Transverse colon (tissue), 4 donors: ENCODE data around the gene GPR55. TPM values are rescaled to one million over a fixed set of nuclear protein-coding genes. Genes with fewer than 3 reads are reported as not detected.
A peak's percentile ranks its signal among the peaks of the same experiment; 100 is the strongest.

Experiments
- DNase-seq: peaks from one replicate; pipeline ENCODE4 v3.0.0-alpha.2; 2019
- H3K27ac ChIP-seq, 4 donors: fragments of 200-600 bp; sonication (generic); 2 replicates each; pipeline ENCODE4 v1.5.1; 2016 to 2018; ENCODE audit warnings: inconsistent platforms in 4 of 4
- H3K27me3 ChIP-seq: fragments of 200-600 bp; sonication (generic); 2 replicates; pipeline ENCODE4 v1.5.1; 2017; ENCODE audit warnings: inconsistent platforms
- H3K36me3 ChIP-seq, 4 donors: fragments of 200-600 bp; sonication (generic); 2 replicates each; pipeline ENCODE4 v1.5.1; 2017 to 2019; ENCODE audit warnings: inconsistent platforms in 4 of 4
- H3K4me1 ChIP-seq, 4 donors: fragments of 200-600 bp; sonication (generic); 2 replicates each; pipeline ENCODE4 v1.5.1; 2017 to 2020; ENCODE audit warnings: inconsistent platforms in 4 of 4
- H3K4me3 ChIP-seq, 4 donors: fragments of 200-600 bp; sonication (generic); 1 replicate in 1 of 4; 2 replicates in 3 of 4; pipeline versions ENCODE4 v1.5.1 to v1.6.1; 2017 to 2019; ENCODE audit warnings: inconsistent platforms in 4 of 4
- H3K9me3 ChIP-seq, 2 donors: fragments of 200-600 bp; sonication (generic); 2 replicates each; pipeline ENCODE4 v1.5.1; 2017 to 2019; ENCODE audit warnings: inconsistent platforms in 2 of 2
- CTCF ChIP-seq, 5 experiments: fragments of 200-600 bp in 3 of 5; fragments of 450-650 bp in 2 of 5; sonication (generic) in 3 of 5; IDR thresholded peaks; 1 replicate in 2 of 5; 2 replicates in 3 of 5; pipeline ENCODE4 v1.5.1; 2016 to 2017; ENCODE audit warnings: antibody characterized with exemption in 5 of 5, inconsistent platforms in 3 of 5, mild to moderate bottlenecking in 2 of 5, moderate library complexity in 1 of 5
- EP300 ChIP-seq: sonication (generic); formaldehyde crosslinking; IDR thresholded peaks from one replicate; pipeline ENCODE4 v1.6.1; 2017; ENCODE audit warnings: antibody characterized with exemption, low read depth
- POLR2A ChIP-seq: fragments of 450-650 bp; IDR thresholded peaks from one replicate; pipeline ENCODE4 v1.6.1; 2016; ENCODE audit warnings: antibody characterized with exemption, mild to moderate bottlenecking, moderate library complexity
- POLR2AphosphoS5 ChIP-seq, 3 donors: sonication (generic); formaldehyde crosslinking; IDR thresholded peaks; one replicate each; pipeline ENCODE4 v1.6.1; 2016; ENCODE audit warnings: antibody characterized with exemption in 3 of 3
- WGBS, 2 donors: methylation state at CpG; one replicate each; pipeline ENCODE4 v1.1.5; 2018; ENCODE audit warnings: low coverage in 1 of 2; 5-methylcytosine and 5-hydroxymethylcytosine counted together
- in situ Hi-C, 4 donors: fragments of 200-750 bp; cut with MboI; loops; one replicate each; pipeline versions ENCODE4 v1.15.0 to v1.15.1; 2017; ENCODE audit warnings: low sequenced_read_pairs in 3 of 4, low pct_ligation_motif_present in 1 of 4, low pct_unique_long_range_greater_than_20kb in 1 of 4
- intact Hi-C: fragments of 100-400 bp; cut with DNase I; formaldehyde crosslinking; loops from one replicate; pipeline ENCODE4 v1.15.1; 2023; ENCODE audit warnings: low total_unique reads
- total RNA-seq, 4 donors: library from RNA; depleted of rRNA; stranded (reverse); fragments of >200 nt; gene quantifications; one replicate each; pipeline ENCODE4 v1.1.0, GENCODE V29; 2016

The GPR55 gene
- total RNA-seq, 4 donors from 2014 or later = 0.40 to 16.1 (median 2.0) TPM

- intact Hi-C loops = no loop called here
- Histone ChIP-seq H3K27me3 (no peaks in the 10 kb centered on the region), H3K9me3 (no peaks in the 10 kb centered on the region), H3K36me3 (no peaks in the 10 kb centered on the region), H3K27ac (no peak overlapping the region), H3K4me1 (no peaks in the 10 kb centered on the region), H3K4me3 (no peak overlapping the region)
- TF ChIP-seq CTCF (IDR thresholded peaks at IDR 0.05) (peak; percentile 34 to 70 (median 61)), EP300 (no peak)
- 23 to 54% methylated on average over 4 to 8 of the region's 8 CpGs for WGBS, 2 donors
- peak; percentile 50 for DNase-seq
- in situ Hi-C loops = loop anchor here in 1 of 4 donors (10.0 kb wide), 2 partner anchors 58 to 82 kb away; no protein-coding TSS in a partner anchor
Observed at GRCh38 chr2:230902180-230902899, 22.7 kb downstream of the GPR55 start.

GRCh38 chr2:230901006-230901405 is 24.0 kb downstream of the GPR55 start:
- no peak overlapping the region for H3K27ac ChIP-seq
- H3K27me3 ChIP-seq = no peaks in the 10 kb centered on the region
- no peaks in the 10 kb centered on the region for H3K9me3 ChIP-seq
- H3K4me3 ChIP-seq = no peak overlapping the region
- intact Hi-C loops (no loop called here), in situ Hi-C loops (loop anchor here in 1 of 4 donors (10.0 kb wide), 2 partner anchors 56 to 84 kb away; no protein-coding TSS in a partner anchor)
- WGBS, 2 donors = 79% methylated on average over 5 of the region's 5 CpGs; no CpG with 5 or more reads in 1 of the 2 donors
- peaks cover 5 to 12% (median 7%) of the 10 kb centered on the region in 4 donors for H3K4me1 ChIP-seq
- peak; percentile 1 for DNase-seq
- TF ChIP-seq POLR2AphosphoS5 (IDR thresholded peaks at IDR 0.05) (no peak), EP300 (no peak), POLR2A (no peak), CTCF (IDR thresholded peaks at IDR 0.05) (no peak)
- no peaks in the 10 kb centered on the region for H3K36me3 ChIP-seq

GRCh38 chr2:230900336-230900995 is 24.6 kb downstream of the GPR55 start:
- no peak for TF ChIP-seq CTCF (IDR thresholded peaks at IDR 0.05)
- no peak for TF ChIP-seq POLR2AphosphoS5 (IDR thresholded peaks at IDR 0.05)
- no peak for TF ChIP-seq POLR2A
- no peak for TF ChIP-seq EP300
- H3K4me1 ChIP-seq = peaks cover 5 to 16% (median 9%) of the 10 kb centered on the region in 4 donors
- intact Hi-C loops (no loop called here), in situ Hi-C loops (loop anchor here in 1 of 4 donors (10.0 kb wide), 2 partner anchors 56 to 84 kb away; no protein-coding TSS in a partner anchor)
- no peaks in the 10 kb centered on the region for H3K27me3 ChIP-seq
- DNase-seq = peak; percentile 4
- H3K27ac ChIP-seq = no peak overlapping the region
- H3K9me3 ChIP-seq = no peaks in the 10 kb centered on the region
- no peaks in the 10 kb centered on the region for H3K36me3 ChIP-seq
- H3K4me3 ChIP-seq = no peak overlapping the region
- WGBS, 2 donors = 80 to 81% methylated on average over 1 to 10 of the region's 10 CpGs

- no peak for DNase-seq
- Histone ChIP-seq H3K9me3 (no peaks in the 10 kb centered on the region), H3K27me3 (no peaks in the 10 kb centered on the region), H3K27ac (no peak overlapping the region), H3K4me3 (no peak overlapping the region), H3K4me1 (peaks cover 5 to 23% (median 15%) of the 10 kb centered on the region in 4 donors), H3K36me3 (no peaks in the 10 kb centered on the region)
- in situ Hi-C loops = loop anchor here in 1 of 4 donors (10.0 kb wide), 2 partner anchors 55 to 85 kb away; no protein-coding TSS in a partner anchor
- TF ChIP-seq POLR2AphosphoS5 (IDR thresholded peaks at IDR 0.05) = no peak
- TF ChIP-seq POLR2A = no peak
- no peak for TF ChIP-seq EP300
- TF ChIP-seq CTCF (IDR thresholded peaks at IDR 0.05) = no peak
- intact Hi-C loops = no loop called here
- 79 to 91% methylated on average over 4 of the region's 4 CpGs for WGBS, 2 donors
Observed at GRCh38 chr2:230899786-230900185, 25.3 kb downstream of the GPR55 start.
